Measurements from ENCODE around the gene M1AP. TPM values are rescaled to one million over a fixed set of nuclear protein-coding genes. Genes with fewer than 3 reads are reported as not detected.
A peak's percentile ranks its signal among the peaks of the same experiment; 100 is the strongest.

Gene M1AP
- total RNA-seq, 1 experiment from 2014 or later, result not detected

DNA sequence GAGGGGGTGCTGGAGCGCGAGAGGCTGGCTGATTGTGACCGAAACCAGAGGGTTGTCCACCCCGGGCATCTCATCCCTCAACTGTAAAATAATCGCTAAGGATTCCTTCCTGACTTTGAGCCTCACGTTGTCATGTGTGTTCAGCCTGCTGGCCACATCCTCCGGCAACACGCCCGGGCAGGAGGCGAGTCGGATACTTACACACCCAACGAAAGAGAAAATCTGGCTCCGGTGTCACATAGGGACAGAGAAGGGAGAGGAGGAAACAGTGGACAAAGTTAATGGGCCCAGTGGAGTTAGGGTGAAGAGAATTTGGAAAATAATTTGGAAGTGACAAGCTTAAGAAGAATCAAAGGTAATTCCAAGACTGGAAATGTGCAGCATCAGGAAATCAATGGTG, 131.5 kb downstream of the M1AP start:
- no peak for DNase-seq (ENCODE audit: low read depth)
- in situ Hi-C loops (cut with HindIII; ENCODE audit: low pct_unique_long_range_greater_than_20kb, low sequenced_read_pairs), result no loop called here

DNA sequence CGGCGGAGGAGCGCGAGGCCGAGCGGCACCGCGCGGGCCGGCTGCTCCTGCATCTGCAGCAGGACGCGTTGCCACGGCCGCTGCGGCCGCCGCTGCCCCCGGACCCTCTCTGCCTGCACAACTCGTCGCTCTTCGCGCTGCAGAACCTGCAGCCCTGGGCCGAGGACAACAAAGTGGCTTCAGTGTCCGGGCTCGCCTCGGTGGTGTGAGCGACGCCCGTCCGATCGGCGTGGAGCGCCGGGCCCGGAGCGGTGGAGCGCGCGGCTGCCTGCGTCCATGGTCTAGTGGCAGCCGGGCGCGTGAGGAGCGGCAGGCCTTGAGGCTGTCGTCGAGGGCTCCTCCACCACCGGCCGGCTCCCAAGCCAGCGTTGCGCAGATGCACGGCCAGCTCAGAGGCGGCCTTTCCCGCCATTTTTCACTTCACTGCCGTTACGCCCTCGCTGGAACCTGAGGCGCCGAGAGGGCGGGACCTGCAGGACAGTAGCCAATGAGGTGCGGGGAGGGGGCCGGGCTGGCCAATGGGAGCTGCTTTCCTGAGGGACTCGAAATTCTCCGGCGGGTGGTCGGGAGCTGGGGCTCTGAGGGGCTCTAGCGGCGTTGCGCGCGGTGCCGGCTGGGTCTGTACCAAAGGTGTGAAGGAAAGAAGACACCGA, 132.0 kb downstream of the M1AP start:
- in situ Hi-C loops (cut with HindIII; ENCODE audit: low pct_unique_long_range_greater_than_20kb, low sequenced_read_pairs), result no loop called here
- DNase-seq (ENCODE audit: low read depth), result no peak

DNA sequence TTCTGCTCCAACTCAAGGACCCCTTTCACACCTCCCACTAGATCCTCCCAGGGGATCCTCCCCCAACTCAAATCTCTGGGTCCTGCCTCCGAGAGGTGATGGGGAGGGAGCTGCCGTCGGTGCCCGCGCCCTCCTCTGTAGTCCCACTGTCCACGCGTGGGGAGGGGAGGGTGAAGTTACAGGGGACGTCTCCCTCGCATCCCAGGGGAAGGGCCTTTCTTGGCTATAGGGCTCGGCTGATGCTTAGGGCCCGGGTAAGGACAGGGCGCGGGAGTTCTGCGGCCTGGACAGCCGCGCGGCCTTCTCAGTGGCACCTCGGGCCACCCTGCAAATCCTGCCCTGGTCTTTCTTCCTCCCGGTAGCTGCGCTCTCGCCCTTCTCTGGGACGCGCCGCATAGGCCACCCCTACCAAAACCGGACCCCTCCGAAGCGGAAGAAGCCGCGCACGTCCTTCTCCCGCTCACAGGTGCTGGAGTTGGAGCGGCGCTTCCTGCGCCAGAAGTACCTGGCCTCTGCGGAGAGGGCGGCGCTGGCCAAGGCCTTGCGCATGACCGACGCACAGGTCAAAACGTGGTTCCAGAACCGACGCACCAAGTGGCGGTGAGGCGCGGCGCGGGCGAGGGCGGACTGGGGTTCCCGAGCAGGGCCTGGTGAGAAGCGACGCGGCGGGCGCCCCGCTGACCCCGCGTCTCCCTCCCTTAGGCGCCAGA, 132.7 kb downstream of the M1AP start:
- in situ Hi-C loops (cut with HindIII; ENCODE audit: low pct_unique_long_range_greater_than_20kb, low sequenced_read_pairs), result no loop called here
- no peak for DNase-seq (ENCODE audit: low read depth)

DNA sequence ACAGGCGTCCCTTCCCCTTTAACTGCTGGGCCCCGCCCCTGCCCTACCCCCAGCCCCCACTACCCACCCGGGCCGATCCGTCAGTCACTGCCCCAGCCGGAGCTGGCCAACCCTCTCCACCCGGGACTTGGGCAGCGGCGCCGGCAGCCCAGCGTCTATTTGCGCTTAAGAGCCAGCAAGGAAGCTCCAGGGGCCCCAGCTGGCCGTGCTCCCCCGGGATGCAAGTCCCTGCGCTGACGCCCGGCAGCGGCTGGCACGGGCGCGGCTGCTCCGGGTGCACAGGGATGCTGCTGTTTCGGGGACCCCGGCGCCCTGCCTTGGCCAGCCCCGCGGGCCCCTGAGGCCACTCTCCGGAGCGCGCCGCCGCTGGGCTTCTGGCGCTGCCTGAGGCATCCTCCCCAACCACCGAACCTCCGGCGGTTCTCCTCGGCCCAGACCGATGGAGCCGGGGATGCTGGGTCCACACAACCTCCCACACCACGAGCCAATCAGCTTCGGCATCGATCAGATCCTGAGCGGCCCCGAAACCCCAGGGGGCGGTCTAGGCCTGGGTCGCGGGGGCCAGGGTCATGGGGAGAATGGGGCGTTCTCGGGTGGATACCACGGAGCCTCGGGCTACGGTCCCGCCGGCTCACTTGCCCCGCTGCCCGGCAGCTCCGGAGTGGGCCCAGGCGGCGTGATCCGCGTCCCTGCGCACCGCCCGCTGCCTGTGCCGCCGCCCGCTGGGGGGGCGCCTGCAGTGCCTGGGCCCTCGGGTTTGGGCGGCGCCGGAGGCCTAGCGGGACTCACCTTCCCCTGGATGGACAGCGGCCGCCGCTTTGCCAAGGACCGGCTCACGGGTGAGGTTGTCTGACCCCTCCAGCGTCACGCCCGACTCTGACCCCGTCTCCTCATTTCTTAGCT, 133.5 kb downstream of the M1AP start, which contains the start of gene TLX2:
Gene TLX2, plus strand, starts transcription at position 83 of the 903 bp plus-strand sequence. Its CDS starts 357 bp downstream, at position 440.
- in situ Hi-C loops (cut with HindIII; ENCODE audit: low pct_unique_long_range_greater_than_20kb, low sequenced_read_pairs), result no loop called here
- no peak for DNase-seq (ENCODE audit: low read depth)

DNA sequence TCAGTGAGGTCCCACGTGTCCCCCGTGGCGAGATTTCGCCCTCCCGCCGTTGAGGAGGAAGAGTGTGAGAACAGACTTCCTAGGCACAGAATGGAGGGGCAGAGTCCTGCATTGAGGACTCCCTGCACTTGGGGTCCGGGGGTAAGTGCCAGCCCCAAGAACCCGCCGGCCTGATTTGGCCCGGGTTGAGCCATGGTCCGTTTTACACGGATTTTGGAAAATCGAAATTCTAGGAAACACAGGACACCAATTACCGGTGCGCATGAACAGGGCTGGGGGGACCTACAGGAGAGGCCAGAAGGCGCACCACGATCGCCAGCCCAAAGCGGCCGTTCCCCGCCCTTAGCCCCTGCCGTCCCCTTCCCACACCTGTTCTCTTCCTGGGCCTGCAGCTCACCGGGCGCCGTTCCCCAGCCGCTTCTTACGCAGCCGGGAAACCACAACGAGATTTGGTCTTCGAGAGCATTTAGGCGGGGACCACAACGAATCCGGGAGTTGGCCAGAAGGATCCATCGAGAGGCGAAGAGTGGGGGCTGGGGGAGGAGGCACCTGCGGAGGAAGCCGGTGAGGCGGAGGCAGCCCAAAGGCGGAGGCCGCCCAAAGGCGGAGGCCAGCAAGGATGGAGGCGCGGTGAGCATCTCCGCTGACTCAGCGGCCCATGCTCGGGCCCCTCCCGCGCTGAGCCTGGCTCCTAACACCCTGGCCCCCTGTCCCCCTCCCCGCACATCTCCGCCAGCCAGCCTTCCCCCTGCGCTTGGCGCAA, 134.3 kb downstream of the M1AP start:
- in situ Hi-C loops (cut with HindIII; ENCODE audit: low pct_unique_long_range_greater_than_20kb, low sequenced_read_pairs), result no loop called here
- DNase-seq (ENCODE audit: low read depth), result no peak

DNA sequence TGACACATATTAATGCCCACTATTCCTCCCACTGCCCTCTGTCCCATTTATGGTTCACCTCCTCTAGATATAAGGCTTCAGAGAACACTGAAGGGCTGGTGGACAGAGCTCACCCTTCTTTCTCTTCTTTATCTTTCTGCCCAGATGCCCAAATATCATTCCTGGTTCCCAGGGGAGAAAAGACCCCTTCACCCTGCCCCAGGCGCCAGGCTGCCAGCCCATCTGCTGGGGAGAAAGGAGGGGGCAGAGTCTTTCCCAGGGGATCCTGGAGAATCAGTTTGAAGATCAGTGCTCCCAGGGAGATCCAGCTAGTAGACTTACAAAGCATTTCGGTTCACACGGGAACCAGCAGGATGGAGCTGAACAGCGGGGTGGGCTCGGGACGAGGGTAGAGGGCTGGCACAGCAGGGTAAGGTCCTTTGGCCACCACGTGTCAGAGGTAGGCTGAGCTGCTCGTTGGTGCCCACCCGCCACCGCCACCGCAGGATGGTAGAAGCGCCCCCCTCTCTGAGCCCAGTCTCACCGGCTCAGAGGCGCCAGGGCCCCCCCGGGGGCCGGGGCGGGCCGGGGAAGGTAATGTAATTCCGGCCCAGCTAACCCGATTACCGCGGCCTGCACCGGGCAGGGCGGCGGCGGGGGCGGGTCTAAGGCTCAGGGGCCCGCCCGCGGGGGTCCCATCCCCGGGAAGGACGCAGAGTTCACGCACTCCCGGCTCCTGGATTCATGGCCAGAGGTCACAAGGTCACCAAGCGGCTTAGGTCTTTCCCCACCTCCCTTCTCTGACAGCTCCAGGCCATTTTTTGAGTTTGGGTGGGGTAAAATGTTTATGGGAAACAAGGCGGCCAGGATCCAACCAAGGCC, 135.2 kb downstream of the M1AP start:
- no peak for DNase-seq (ENCODE audit: low read depth)
- in situ Hi-C loops (cut with HindIII; ENCODE audit: low pct_unique_long_range_greater_than_20kb, low sequenced_read_pairs), result no loop called here

DNA sequence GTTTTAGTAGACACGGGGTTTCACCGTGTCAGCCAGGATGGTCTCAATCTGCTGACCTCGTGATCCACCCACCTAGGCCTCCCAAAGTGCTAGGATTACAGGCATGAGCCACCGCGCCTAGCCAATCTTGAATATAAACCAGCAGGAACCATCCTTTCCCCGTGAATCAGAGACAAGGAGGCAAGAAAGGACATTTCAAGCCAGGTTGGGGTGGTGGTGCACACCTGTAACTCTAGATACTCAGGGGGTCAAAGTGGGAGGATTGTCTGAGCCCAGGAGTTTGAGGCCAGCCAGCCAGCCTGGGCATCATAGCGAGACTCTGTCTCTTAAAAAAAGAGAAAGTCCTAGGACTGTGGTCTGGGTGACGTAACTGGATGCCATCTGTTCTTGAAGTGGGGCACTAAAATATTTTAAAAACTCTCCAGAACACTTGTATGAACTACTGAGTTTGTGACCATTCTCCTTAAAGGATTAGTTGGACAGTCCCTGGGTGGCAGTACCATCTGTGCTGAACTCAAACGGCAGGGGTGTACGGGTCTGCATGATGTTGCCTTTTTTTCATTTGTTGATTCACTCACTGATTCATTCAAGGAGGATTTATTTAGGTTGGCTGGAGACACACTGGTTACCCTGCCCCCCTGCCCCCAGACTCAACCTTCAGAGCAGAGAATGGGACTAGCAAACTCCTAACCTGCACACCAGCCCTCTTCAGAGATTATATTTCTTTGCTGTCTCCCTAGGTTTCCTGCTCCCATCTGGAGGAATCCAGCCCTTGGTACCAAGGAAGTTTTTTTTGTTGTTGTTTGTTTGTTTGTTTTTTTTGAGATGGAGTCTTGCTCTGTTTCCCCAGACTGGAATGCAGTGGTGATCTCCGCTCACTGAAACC, 136.8 kb downstream of the M1AP start:
- DNase-seq (ENCODE audit: low read depth), result no peak
- in situ Hi-C loops (cut with HindIII; ENCODE audit: low pct_unique_long_range_greater_than_20kb, low sequenced_read_pairs), result no loop called here

DNA sequence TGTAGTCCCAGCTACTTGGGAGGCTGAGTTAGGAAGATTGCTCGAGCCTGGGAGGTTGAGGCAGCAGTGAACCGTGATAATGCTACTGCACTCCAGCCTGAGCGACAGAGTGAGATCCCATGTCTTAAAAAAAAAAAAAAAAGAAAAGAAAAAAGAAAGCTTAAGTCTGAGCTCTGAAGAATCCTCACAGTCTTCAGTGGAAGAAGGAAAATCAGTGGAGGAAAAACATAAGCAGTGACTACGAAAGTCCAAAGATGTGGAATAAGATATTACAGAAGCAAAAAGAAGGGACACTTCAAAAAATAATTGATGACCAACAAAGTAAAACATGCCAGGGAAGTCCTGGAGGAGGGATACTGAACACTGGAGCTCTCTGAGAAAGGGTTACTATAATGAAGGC, 137.9 kb downstream of the M1AP start:
- DNase-seq (ENCODE audit: low read depth), result no peak
- in situ Hi-C loops (cut with HindIII; ENCODE audit: low pct_unique_long_range_greater_than_20kb, low sequenced_read_pairs), result no loop called here

DNA sequence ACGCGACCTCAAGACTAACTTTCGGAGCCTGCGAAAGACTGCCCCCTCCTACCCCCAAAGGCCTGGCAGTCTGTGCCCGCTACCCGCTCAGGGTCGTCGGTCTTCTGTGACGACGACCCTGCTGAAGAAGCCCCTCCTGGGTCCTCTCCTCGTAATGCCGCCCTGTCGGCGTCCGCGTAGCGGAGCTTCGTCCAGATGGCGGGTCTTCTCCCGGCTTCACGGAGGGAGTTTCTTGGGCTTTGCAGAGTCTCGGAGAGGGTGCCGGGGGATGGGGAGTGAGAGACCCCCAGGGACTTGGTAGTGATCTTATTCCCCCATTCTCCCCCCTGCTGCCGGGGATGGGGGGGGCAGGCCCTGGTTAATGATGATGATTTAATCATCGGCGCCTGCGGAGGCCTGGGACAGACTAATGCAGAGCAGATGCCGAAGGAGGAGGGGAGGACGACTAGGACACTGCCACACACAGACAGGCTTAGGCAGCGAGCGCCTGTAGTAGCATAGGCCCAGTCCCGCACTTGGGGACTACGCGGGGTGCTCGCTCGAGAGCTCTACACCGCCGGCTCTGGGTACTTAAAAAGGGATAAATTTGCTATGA, 140.1 kb downstream of the M1AP start:
- in situ Hi-C loops (cut with HindIII; ENCODE audit: low pct_unique_long_range_greater_than_20kb, low sequenced_read_pairs), result no loop called here
- peak; percentile 54 for DNase-seq (ENCODE audit: low read depth)

Other genes starting within 250 kb of the M1AP start
- gene C2orf81, start 226.7 kb downstream of the M1AP start, total RNA-seq (2014; rRNA removed; shearing (Covaris generic); ENCODE audit: low replicate concordance), result 7.9 and 9.6 TPM in 2 replicates
- 183 and 209 TPM in 2 replicates for gene WDR54, start 226.6 kb downstream of the M1AP start, total RNA-seq (2014; rRNA removed; shearing (Covaris generic); ENCODE audit: low replicate concordance)
- 55.6 and 71.1 TPM in 2 replicates for gene RTKN, start 206.4 kb downstream of the M1AP start, total RNA-seq (2014; rRNA removed; shearing (Covaris generic); ENCODE audit: low replicate concordance)
- 13.5 and 37.7 TPM in 2 replicates for gene INO80B, start 193.2 kb downstream of the M1AP start, total RNA-seq (2014; rRNA removed; shearing (Covaris generic); ENCODE audit: low replicate concordance)
- 63.4 and 110 TPM in 2 replicates for gene WBP1, start 189.9 kb downstream of the M1AP start, total RNA-seq (2014; rRNA removed; shearing (Covaris generic); ENCODE audit: low replicate concordance)
- gene MOGS, start 182.9 kb downstream of the M1AP start, total RNA-seq (2014; rRNA removed; shearing (Covaris generic); ENCODE audit: low replicate concordance), result 77.2 and 80.5 TPM in 2 replicates
- 54.0 and 123 TPM in 2 replicates for gene MRPL53, start 175.7 kb downstream of the M1AP start, total RNA-seq (2014; rRNA removed; shearing (Covaris generic); ENCODE audit: low replicate concordance)
- gene CCDC142, start 165.3 kb downstream of the M1AP start, total RNA-seq (2014; rRNA removed; shearing (Covaris generic); ENCODE audit: low replicate concordance), result 10.7 and 15.0 TPM in 2 replicates
- gene TTC31, start 165.2 kb downstream of the M1AP start, total RNA-seq (2014; rRNA removed; shearing (Covaris generic); ENCODE audit: low replicate concordance), result 10.6 and 19.9 TPM in 2 replicates
- 28.5 and 41.0 TPM in 2 replicates for gene LBX2, start 148.7 kb downstream of the M1AP start, total RNA-seq (2014; rRNA removed; shearing (Covaris generic); ENCODE audit: low replicate concordance)
- gene PCGF1, start 140.6 kb downstream of the M1AP start, total RNA-seq (2014; rRNA removed; shearing (Covaris generic); ENCODE audit: low replicate concordance), result 19.9 and 30.5 TPM in 2 replicates
- not detected in 2 replicates for gene TLX2, start 133.9 kb downstream of the M1AP start, total RNA-seq (2014; rRNA removed; shearing (Covaris generic); ENCODE audit: low replicate concordance)
- gene DQX1, start 122.1 kb downstream of the M1AP start, total RNA-seq (2014; rRNA removed; shearing (Covaris generic); ENCODE audit: low replicate concordance), result not detected in 2 replicates
- 128 and 130 TPM in 2 replicates for gene AUP1, start 118.6 kb downstream of the M1AP start, total RNA-seq (2014; rRNA removed; shearing (Covaris generic); ENCODE audit: low replicate concordance)
- gene HTRA2, start 118.4 kb downstream of the M1AP start, total RNA-seq (2014; rRNA removed; shearing (Covaris generic); ENCODE audit: low replicate concordance), result 60.3 and 84.7 TPM in 2 replicates
- 0.81 and 2.2 TPM in 2 replicates for gene LOXL3, start 94.4 kb downstream of the M1AP start, total RNA-seq (2014; rRNA removed; shearing (Covaris generic); ENCODE audit: low replicate concordance)
- 19.7 and 21.9 TPM in 2 replicates for gene DOK1, start 93.6 kb downstream of the M1AP start, total RNA-seq (2014; rRNA removed; shearing (Covaris generic); ENCODE audit: low replicate concordance)
- gene SEMA4F, start 5.9 kb upstream of the M1AP start, total RNA-seq (2014; rRNA removed; shearing (Covaris generic); ENCODE audit: low replicate concordance), result 4.7 and 7.6 TPM in 2 replicates
- gene HK2, start 185.8 kb upstream of the M1AP start, total RNA-seq (2014; rRNA removed; shearing (Covaris generic); ENCODE audit: low replicate concordance), result 37.4 and 45.6 TPM in 2 replicates